Measurements from ENCODE around the gene CASTOR1. TPM values are rescaled to one million over a fixed set of nuclear protein-coding genes. Genes with fewer than 3 reads are reported as not detected.

Gene CASTOR1
- total RNA-seq, 2 donors from 2014 or later: 19.2 to 19.5 TPM

DNA sequence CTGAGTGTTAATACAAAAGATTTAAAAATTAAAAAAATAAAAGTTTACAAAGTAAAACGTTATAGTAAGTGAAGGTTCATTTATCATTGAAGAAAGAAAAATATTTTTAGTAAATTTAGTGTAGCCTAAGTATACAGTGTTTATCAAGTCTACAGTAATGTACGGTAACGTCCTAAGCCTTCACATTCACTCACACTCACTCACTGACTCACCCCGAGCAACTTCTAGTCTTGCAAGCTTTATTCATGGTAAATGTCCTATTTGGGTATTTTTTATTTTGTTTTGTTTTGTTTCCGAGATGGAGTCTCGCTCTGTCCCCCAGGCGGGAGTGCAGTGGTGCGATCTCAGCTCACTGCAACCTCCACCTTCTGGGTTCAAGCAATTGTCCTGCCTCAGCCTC, 8.8 kb downstream of the CASTOR1 start:
- Histone ChIP-seq H3K36me3 (ENCODE audit: control insufficient read depth, insufficient read depth, low read length) (no peaks in the 10 kb centered on the region), H3K27ac (ENCODE audit: low read depth, low read length) (no peak overlapping the region), H3K9me3 (ENCODE audit: control insufficient read depth, low read length) (no peaks in the 10 kb centered on the region), H3K9ac (ENCODE audit: extremely low read depth, low read length, poor library complexity, severe bottlenecking) (no peak overlapping the region), H3K4me3 (ENCODE audit: low read length) (no peak overlapping the region), H3K4me1 (ENCODE audit: control insufficient read depth, insufficient read depth, low read length) (no peaks in the 10 kb centered on the region), H3K27me3 (ENCODE audit: control insufficient read depth, insufficient read depth, low read length, poor library complexity, severe bottlenecking) (no peaks in the 10 kb centered on the region)
- H3K36me3 Mint-ChIP-seq (ENCODE audit: low read depth): no peaks in the 10 kb centered on the region
- 93 to 94% methylated on average over 4 to 5 of the region's 8 CpGs for WGBS, 2 experiments (ENCODE audit: insufficient coverage in 1 of 2, insufficient read length in 1 of 2)
- TF ChIP-seq, protein P1, sequence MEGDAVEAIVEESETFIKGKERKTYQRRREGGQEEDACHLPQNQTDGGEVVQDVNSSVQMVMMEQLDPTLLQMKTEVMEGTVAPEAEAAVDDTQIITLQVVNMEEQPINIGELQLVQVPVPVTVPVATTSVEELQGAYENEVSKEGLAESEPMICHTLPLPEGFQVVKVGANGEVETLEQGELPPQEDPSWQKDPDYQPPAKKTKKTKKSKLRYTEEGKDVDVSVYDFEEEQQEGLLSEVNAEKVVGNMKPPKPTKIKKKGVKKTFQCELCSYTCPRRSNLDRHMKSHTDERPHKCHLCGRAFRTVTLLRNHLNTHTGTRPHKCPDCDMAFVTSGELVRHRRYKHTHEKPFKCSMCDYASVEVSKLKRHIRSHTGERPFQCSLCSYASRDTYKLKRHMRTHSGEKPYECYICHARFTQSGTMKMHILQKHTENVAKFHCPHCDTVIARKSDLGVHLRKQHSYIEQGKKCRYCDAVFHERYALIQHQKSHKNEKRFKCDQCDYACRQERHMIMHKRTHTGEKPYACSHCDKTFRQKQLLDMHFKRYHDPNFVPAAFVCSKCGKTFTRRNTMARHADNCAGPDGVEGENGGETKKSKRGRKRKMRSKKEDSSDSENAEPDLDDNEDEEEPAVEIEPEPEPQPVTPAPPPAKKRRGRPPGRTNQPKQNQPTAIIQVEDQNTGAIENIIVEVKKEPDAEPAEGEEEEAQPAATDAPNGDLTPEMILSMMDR (conservative IDR thresholded peaks at IDR 0.05): no peak
- H3K27ac Mint-ChIP-seq: no peak overlapping the region
- no peaks in the 10 kb centered on the region for H3K9me3 Mint-ChIP-seq
- no peak overlapping the region for H3K4me3 Mint-ChIP-seq
- no peaks in the 10 kb centered on the region for H3K27me3 Mint-ChIP-seq (ENCODE audit: insufficient read depth)
- peaks cover 4% of the 10 kb centered on the region for H3K4me1 Mint-ChIP-seq
- DNase-seq: no peak

DNA sequence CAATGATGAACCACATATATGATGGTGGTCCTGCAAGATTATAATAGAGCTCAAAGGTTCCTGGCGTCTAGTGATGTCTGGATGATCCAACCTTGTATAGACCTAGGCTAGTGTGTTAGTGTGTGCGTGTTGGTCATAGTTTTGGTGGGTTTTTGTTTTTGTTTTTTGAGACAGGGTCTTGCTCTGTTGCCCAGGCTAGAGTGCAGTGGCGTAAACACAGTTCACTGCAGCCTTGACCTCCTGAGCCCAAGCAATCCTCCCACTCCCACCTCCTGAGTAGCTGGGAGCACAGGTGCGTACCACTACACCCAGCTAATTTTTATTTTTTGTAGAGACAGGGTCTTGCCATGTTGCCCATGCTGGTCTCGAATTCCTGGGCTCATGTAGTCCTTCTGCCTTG, 9.4 kb downstream of the CASTOR1 start:
- Histone ChIP-seq H3K4me1 (ENCODE audit: control insufficient read depth, insufficient read depth, low read length) (no peaks in the 10 kb centered on the region), H3K9me3 (ENCODE audit: control insufficient read depth, low read length) (no peaks in the 10 kb centered on the region), H3K4me3 (ENCODE audit: low read length) (no peak overlapping the region), H3K27me3 (ENCODE audit: control insufficient read depth, insufficient read depth, low read length, poor library complexity, severe bottlenecking) (no peaks in the 10 kb centered on the region), H3K36me3 (ENCODE audit: control insufficient read depth, insufficient read depth, low read length) (no peaks in the 10 kb centered on the region), H3K9ac (ENCODE audit: extremely low read depth, low read length, poor library complexity, severe bottlenecking) (no peak overlapping the region), H3K27ac (ENCODE audit: low read depth, low read length) (no peak overlapping the region)
- 92 to 94% methylated on average over 3 to 5 of the region's 5 CpGs for WGBS, 2 experiments (ENCODE audit: insufficient coverage in 1 of 2, insufficient read length in 1 of 2)
- H3K27ac Mint-ChIP-seq: no peak overlapping the region
- no peaks in the 10 kb centered on the region for H3K27me3 Mint-ChIP-seq (ENCODE audit: insufficient read depth)
- H3K4me3 Mint-ChIP-seq: no peak overlapping the region
- H3K9me3 Mint-ChIP-seq: no peaks in the 10 kb centered on the region
- DNase-seq: no peak
- H3K36me3 Mint-ChIP-seq (ENCODE audit: low read depth): no peaks in the 10 kb centered on the region
- TF ChIP-seq, protein P1 (conservative IDR thresholded peaks at IDR 0.05): no peak
- H3K4me1 Mint-ChIP-seq: peaks cover 4% of the 10 kb centered on the region

DNA sequence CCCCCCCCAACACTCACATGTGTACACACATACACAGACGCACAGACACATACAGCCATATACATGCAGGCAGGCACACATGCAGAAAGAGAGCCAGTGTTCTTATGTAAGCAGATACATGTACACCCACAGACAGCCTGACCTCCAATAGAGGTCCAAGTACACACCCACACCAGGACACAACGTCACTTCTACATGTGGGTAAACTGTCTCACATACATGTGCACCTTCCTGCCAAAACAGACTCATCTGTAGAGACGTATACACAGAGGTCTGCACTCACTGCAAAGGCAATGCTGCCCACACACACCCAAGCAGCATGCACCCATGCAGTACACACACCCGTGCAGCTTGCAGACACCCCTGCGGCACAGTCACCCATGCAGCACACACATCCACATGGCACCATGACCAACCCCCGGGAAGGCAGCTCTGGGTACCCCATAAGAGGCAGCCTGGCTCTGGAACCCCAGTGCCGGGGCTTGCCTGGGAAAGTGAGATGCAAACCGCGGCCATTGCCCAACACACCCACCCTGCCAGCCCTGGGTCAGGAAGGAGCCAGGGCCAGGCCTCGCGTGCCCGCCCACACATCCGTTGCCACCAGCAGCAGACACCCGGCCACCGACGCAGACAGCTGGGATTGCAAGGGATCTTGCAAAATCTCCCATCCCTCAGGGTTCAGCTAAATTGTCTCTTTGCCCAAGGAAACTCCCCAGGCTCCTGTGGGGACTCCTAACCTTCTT, 10.1 kb downstream of the CASTOR1 start:
- Mint-ChIP-seq H3K9me3 (no peaks in the 10 kb centered on the region), H3K4me3 (no peak overlapping the region), H3K36me3 (ENCODE audit: low read depth) (no peaks in the 10 kb centered on the region), H3K27me3 (ENCODE audit: insufficient read depth) (no peaks in the 10 kb centered on the region), H3K4me1 (peaks cover 4% of the 10 kb centered on the region), H3K27ac (no peak overlapping the region)
- no peaks in the 10 kb centered on the region for H3K9me3 ChIP-seq (ENCODE audit: control insufficient read depth, low read length)
- H3K4me1 ChIP-seq (ENCODE audit: control insufficient read depth, insufficient read depth, low read length): no peaks in the 10 kb centered on the region
- WGBS, 2 experiments (ENCODE audit: insufficient coverage in 1 of 2, insufficient read length in 1 of 2): 83% methylated on average over 11 to 16 of the region's 16 CpGs
- no peaks in the 10 kb centered on the region for H3K27me3 ChIP-seq (ENCODE audit: control insufficient read depth, insufficient read depth, low read length, poor library complexity, severe bottlenecking)
- DNase-seq: no peak
- H3K4me3 ChIP-seq (ENCODE audit: low read length): no peak overlapping the region
- H3K36me3 ChIP-seq (ENCODE audit: control insufficient read depth, insufficient read depth, low read length): no peaks in the 10 kb centered on the region
- TF ChIP-seq, protein P1 (conservative IDR thresholded peaks at IDR 0.05): no peak
- no peak overlapping the region for H3K27ac ChIP-seq (ENCODE audit: low read depth, low read length)
- H3K9ac ChIP-seq (ENCODE audit: extremely low read depth, low read length, poor library complexity, severe bottlenecking): no peak overlapping the region

All from endodermal cell (in vitro differentiated cells).